Stimulated activated CD8-positive, alpha-beta memory T cell treated with anti-CD3 and anti-CD28 coated beads, Interleukin-15, amount 100 ng/mL, for 1 hour (primary cell): ENCODE data around the gene ANKRD34B.

Source experiments
- DNase-seq: peaks from one replicate; pipeline ENCODE4 v3.0.0-alpha.2; 2020; ENCODE audit warnings: low read depth

ANKRD34B gene

DNA sequence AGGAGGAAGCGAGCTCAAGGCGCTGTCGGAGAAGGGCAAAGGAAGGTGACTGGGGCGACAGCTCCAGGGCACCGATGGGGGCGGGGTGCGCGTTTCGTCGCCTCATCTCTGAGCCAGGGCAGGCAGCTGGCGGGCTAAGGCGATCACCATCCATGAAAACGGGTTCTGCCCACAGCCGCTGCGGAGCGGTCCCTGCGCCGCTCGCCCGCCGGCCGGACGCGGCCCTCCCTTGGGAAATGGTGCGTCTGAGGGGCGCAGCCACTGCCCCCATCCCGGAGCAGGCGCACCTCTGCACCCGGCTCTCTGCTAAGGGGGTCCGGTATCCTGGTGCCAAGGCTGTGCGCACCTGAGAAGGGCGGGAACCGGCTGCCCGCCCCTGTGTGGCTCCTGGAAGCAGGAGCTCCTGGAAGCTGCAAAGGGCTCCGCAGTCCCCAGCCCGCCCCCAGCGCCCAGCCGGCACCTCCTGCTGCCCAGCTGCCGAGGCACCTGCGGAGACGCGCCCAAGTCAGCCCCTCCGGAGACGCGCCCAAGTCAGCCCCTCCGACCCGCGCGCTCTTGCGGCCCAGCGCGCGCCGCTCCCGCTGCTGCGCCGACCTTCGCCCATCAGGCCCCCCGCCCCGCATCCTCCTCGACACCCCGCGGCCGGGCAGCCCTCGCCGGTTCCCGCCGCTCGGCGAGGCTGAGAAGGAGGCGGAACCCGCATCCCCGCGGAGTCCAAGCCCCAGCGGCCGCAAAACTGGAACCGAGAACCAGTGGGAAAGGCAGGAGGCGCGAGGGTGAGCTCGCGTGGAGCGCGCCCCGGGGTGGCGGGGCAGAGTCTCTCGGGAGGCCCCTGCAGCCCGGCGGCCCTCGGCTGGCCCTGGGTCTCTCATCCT lies 757 bp downstream of the ANKRD34B start:
- DNase-seq = no peak

DNA sequence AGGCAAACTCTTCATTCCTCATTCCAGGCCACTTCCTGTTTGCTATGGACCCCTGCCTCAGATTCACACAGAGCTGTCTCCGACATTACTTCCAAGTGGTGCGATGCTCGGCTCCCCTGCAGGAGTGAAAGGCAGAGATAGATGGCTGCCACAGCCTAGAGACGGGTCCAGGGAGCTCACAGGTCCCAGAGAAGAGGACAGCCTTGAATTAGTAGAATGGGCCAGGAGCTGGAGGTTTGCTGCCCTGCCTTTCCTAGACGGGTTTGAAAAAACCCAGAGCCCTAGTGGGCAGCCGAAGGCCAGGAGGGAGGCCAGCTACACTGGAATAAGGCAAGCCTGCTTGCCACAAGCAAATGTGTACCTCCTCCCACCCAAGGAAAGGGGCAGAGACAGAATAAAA lies 1.8 kb downstream of the ANKRD34B start:
- no peak for DNase-seq

DNA sequence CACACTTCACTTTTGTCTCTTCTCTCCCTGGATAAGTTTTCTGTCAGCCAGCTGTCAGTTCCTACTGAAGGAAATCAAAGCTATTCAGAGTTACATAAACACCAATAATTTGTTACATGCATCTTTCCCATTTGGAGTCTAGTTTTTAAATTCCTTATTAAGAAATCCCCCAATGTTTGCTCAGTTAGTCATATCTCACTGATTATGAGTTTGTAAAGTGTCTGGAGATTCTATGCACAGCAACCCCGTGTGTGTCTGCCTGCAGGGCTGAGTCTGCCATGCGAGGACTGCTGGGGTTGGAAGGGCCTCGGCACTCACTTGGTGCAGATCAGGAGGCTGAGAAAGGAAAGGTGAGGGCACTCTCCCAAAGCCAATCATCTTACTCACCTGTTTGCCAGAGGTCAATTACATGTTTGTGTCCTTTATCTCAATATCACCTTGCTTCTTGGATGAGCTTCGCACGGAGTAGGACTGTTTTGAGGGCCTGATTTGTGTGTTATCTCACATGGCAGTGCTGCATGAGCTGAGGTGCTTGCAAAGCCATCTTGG lies 3.3 kb downstream of the ANKRD34B start:
- DNase-seq = no peak

DNA sequence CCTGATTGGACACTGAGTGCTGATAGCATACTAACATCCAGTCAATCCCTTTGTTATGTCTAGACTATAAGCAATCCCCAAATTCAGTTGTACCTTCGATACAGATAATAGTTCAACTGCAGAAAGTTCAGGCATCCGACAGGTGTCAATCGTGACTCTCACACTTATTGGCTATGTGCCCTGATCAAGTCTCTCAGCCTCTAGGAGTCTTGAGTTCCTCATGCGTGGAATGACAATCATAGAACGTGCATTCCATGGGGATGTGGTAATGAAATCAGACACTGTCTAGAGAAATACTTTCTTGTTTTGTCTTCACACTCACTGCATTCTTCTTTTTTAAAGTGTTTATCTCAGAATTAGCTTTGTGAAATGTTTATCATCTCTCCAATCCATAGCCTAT lies 4.8 kb downstream of the ANKRD34B start:
- no peak for DNase-seq

DNA sequence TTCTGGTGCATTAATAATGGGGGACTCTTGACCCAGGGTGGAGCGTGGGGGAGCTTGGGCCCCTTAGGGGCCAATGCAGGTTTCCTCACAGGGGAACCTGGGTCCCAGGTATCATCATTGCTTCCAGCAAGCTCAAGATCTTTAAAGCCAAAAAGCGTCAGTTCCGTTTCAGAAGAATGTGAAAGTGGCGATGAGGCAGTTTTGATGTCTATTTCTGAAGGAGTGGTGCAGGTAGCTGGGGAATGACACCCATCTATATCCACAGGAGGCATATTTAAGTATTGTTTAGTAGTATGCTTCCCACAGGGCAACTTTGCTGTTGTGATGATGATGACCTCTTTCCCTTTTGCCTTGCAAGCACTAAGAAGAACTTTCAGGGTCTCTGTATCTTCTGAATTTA lies 10.8 kb downstream of the ANKRD34B start:
- DNase-seq = no peak

DNA sequence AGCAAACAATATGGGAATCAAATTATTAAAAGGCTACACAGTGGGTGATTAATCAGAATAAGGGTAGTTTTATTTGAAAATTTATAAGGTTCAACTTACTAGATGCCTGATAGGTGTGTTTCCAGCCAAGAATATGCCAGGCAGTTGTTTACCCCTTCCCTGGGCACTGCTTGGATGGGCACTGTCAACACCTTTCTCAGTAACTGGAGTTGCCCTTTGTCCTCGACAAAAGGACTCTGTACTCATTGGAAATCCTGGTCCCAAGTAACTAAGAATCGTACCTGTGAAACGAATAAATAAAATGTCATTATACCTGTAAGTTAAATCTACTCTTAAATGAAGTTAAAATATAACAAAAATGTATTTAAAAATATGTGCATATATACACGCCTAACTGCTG lies 15.0 kb downstream of the ANKRD34B start:
- DNase-seq = no peak

DNA sequence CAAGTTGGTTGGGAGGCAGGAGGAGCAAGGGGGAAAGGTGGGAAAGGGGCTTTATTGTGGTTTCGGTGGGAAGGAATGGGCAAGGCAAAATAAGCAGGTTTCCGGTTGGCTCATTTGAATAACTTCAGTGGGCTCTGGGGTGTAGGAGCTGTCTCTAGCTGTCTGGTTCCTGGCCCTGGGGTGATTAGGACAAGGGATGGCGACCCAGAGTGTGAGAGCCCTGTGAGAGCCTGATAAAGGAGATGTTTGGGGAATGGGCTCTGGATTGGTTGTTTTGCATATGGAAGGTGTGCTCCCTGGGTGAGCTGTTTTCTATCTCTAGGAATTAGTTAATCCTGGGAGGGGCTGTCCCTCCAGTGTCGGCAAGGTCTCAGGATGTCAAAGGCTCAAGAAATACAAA lies 15.4 kb downstream of the ANKRD34B start:
- no peak for DNase-seq

DNA sequence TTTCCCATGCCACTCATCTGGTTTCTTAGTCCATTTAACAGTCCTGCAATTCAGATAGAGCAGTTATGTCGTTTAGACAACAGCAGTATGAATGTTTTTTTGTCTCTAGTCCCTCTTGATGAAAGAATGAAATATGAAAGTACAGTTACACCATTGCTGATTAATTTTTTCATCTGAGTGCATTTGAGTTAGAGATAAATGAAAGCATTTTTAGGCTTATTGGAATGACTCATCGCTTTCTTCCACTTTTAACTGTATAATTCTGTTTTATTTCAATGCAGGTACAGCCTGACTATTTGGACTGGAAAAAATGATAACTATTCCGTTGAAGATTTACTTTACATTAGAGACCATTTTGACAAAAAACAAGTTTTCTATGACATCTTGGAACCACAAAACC lies 28.7 kb downstream of the ANKRD34B start:
- DNase-seq = no peak

DNA sequence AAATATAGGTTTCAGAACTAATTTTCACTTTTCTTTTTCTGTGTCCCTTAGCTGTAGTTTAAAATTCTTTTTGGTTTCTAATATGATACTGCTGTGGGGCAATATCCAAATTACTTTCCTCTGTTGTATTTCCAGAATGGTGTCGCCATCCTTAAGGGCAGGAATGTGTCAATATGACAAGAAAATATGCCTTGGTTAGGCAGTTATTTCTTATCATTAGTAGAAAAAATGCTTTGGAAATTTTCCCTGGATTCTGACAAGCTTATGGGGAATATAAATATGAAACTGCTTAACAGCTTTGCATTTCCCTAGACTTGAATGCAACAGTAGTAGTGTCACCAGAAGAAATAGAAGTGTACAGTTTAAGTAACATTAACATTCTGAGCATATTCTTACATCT lies 29.4 kb downstream of the ANKRD34B start:
- DNase-seq = no peak

DNA sequence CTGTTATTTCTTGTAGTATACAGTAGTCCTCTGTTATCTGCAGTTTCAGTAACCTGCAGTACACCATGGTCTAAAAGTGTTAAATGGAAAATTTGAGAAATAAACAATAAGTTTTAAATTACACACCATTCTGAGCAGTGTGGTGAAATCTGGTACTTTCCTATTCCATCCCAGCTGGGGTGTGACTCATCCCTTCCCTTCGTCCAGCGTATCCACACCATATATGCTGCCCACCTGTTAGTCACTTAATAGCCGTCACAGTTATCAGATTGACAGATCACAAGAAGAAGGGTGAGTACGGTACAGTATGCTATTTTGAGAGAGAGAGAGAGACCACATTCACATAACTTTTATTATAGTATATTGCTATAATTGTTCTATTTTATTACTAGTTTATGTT lies 53.3 kb downstream of the ANKRD34B start:
- DNase-seq = no peak

DNA sequence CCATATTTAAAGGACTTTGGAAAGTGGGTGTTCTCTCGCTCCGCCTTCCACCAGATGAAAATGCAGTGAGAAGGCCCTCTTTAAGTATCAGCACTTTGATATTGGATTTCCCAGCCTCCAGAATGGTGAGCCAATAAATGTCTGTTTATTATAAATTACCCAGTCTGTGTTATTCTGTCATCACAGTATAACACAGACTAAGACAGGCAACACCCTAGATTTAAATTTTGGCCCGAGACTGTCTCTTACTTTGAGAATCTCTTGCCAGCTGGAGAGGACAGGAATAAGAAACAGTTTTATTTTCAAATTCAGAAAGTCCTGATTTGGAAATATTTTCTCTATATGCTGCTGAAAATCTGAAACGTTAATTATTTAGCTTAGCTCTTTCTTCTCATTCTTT lies 60.7 kb downstream of the ANKRD34B start:
- DNase-seq = no peak

DNA sequence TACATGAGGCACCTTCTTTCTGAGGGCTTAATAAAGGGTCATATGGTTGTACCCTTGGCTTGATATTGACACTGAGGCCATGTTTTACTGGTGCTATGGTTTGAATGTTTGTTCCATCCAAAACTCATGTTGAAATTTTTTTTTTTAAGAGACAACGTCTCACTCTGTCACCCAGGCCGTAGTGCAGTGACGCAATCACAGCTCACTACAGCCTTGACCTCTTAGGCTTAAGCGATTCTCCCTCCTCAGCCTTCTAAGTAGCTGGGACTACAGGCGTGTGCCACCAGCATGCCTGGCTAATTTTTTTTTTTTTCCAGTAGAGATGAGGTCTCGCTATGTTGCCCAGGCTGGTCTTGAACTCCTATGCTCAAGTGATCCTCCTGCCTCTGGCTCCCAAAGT lies 61.2 kb downstream of the ANKRD34B start:
- no peak for DNase-seq

DNA sequence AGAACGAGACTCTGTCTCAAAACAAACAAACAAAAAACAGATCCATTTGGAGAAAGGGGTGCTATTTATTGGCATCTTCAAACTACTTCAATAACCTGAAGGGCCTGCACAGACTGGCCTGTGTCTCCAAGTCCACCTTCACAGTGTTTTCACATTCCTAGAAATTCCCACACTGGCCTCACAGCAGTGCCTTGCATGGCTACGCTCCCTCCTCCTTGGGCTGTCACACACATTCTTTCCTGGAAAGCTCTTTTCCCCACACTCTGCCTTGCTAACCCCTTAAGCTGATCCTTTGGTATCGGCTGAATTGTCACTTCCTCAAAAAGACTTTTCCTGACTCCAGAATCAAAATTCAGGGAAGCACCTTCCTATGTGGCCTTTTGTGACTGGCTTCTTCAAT lies 62.4 kb downstream of the ANKRD34B start:
- DNase-seq = no peak
